H1 (cell line): ENCODE results near the gene STXBP4. TPM values are rescaled to one million over a fixed set of nuclear protein-coding genes. Genes with fewer than 3 reads are reported as not detected.

Experiments used
- ATF2 ChIP-seq: IDR thresholded peaks from 2 replicates; pipeline ENCODE4 v1.6.1; 2012; ENCODE audit warnings: low read length, inconsistent platforms
- ATF3 ChIP-seq: IDR thresholded peaks from 2 replicates; pipeline ENCODE4 v1.6.1; 2011; ENCODE audit warnings: low read depth, mild to moderate bottlenecking, low read length; ENCODE audit not compliant: insufficient read depth
- BCL11A ChIP-seq, 2 experiments: IDR thresholded peaks; one replicate each; pipeline ENCODE4 v1.6.1; 2011; ENCODE audit warnings: low read depth in 2 of 2, low read length in 2 of 2, mild to moderate bottlenecking in 2 of 2
- CBX8 ChIP-seq: fragments of 300-800, 300-1000 bp; sonication (generic); IDR thresholded peaks from 2 replicates; pipeline ENCODE4 v1.7.1; 2016; ENCODE audit warnings: low read depth, low read length, borderline replicate concordance
- RXRA ChIP-seq: IDR thresholded peaks from 2 replicates; pipeline ENCODE4 v1.6.1; 2011; ENCODE audit warnings: low read depth, mild to moderate bottlenecking, low read length, moderate library complexity; ENCODE audit not compliant: insufficient read depth
- polyA plus RNA-seq, 7 experiments: library from polyadenylated mRNA; depleted of rRNA in 3 of 7; stranded (reverse) in 5 of 7; unstranded in 2 of 7; fragments of >200 nt in 5 of 7; fragments of 200-250 nt in 2 of 7; gene quantifications; 1 replicate in 5 of 7; 2 replicates in 1 of 7; 4 replicates in 1 of 7; pipeline versions ENCODE4 v1.2.1 to v1.2.3, GENCODE V29; 2011 to 2013; ENCODE audit warnings: missing spikeins in 2 of 7, mixed read lengths in 2 of 7
- total RNA-seq: library from RNA; stranded (reverse); fragmentation: NEBNext Ultra II Directional; extraction: Animal tissue kit (Norgen Biotek cat#: 25700); gene quantifications from 2 replicates; pipeline ENCODE4 v1.2.1, GENCODE V29; 2021

STXBP4 gene
- total and polyA plus RNA-seq, 2 of the 8 experiments (the other 6 are each of a cell fraction or from before 2014, with no cell fraction given) = 3.2 to 18.5 TPM

DNA sequence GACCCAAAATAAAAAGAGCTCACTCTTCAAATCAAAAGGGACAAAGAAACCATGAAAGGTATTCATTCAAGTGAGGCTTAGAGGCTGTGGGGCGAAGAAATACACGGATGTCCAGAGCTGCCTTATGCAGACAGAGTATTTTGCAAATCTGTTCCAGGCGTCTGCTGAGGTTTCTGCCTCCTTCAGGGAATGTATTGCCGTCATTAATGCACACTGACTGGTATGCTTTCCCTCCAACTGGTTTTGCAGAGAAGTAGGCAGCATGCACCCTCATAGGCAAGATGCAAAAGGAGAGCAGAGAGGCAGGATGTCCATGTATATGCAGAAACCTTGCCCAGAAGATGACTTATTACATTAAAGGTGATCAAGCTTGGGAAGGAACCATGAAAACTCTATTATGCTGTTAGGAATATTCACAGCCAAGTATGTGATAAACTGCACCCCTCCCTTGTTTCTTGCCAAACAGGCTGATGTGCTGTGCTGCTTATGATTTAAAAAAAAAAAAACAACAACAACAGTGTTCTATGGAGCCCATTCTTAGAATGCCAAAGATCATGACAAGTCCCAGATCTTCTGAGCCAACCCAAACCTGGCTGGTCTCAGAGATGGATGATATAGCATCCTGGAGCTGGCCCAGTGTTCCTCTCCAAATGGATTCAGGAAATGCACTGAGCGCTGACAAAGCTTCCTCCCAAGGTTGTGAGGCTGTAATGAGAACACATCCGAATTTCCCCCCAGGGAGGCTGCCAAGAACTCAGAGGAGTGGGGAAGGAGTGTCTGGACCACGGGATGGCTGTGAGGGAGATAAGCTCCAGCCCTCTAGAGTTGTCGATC is 218.6 kb downstream of the STXBP4 start (continued):
- TF ChIP-seq BCL11A (IDR thresholded peaks at IDR 0.05; ENCODE audit: low read depth in 2 of 2, low read length in 2 of 2) = no peak
- TF ChIP-seq ATF2 = no peak
- no peak for TF ChIP-seq CBX8
- no peak for TF ChIP-seq RXRA
- no peak for TF ChIP-seq ATF3
